CD4-positive, CD25-positive, alpha-beta regulatory T cell (primary cell): ENCODE data around the gene SRRT. TPM values are rescaled to one million over a fixed set of nuclear protein-coding genes. Genes with fewer than 3 reads are reported as not detected.
"Not testable (repeated sequence)": the region's sequence is repeated elsewhere in the genome, so short reads cannot be mapped to it uniquely, and the experiment has no call there.

ENCODE experiments used
- ATAC-seq, 2 donors: fragments of 150-1000 bp; cut with Tn5 transposase; one replicate each; pipeline ENCODE4 v1.10.0; 2021; ENCODE audit warnings: low read depth in 2 of 2, moderate number of reproducible peaks in 2 of 2, moderate library complexity in 1 of 2
- DNase-seq, 3 donors: peaks; one replicate each; pipeline versions ENCODE4 v3.0.0 to v3.0.0-alpha.2; 2012 to 2022; ENCODE audit warnings: mixed read lengths in 1 of 3
- H3K27ac ChIP-seq: one replicate; pipeline ENCODE4 v1.7.0; 2013; ENCODE audit warnings: mild to moderate bottlenecking, low read length; ENCODE audit not compliant: insufficient read depth, poor library complexity, severe bottlenecking
- H3K27me3 ChIP-seq: one replicate; pipeline ENCODE4 v1.7.0; 2013; ENCODE audit warnings: low read length; ENCODE audit not compliant: control insufficient read depth, insufficient read depth
- H3K36me3 ChIP-seq: one replicate; pipeline ENCODE4 v1.7.0; 2013; ENCODE audit warnings: mild to moderate bottlenecking, low read length, moderate library complexity; ENCODE audit not compliant: control insufficient read depth, insufficient read depth
- H3K4me1 ChIP-seq: 2 replicates; pipeline ENCODE4 v1.7.0; 2013; ENCODE audit warnings: mild to moderate bottlenecking, low read length; ENCODE audit not compliant: insufficient read depth, control insufficient read depth, poor library complexity, severe bottlenecking
- H3K4me3 ChIP-seq: one replicate; pipeline ENCODE4 v1.7.0; 2013; ENCODE audit warnings: low read depth, mild to moderate bottlenecking, low read length, moderate library complexity
- H3K9me3 ChIP-seq, 2 experiments: 1 replicate in 1 of 2; 2 replicates in 1 of 2; pipeline ENCODE4 v1.7.0; 2013; ENCODE audit warnings: low read length in 2 of 2, mild to moderate bottlenecking in 1 of 2, moderate library complexity in 1 of 2; ENCODE audit not compliant: control insufficient read depth in 2 of 2
- H3K27ac Mint-ChIP-seq, 3 donors: one replicate each; pipeline ENCODE4 v1.8.0; 2020 to 2022; ENCODE audit warnings: mild to moderate bottlenecking in 3 of 3, mixed read lengths in 3 of 3, moderate library complexity in 2 of 3
- H3K27me3 Mint-ChIP-seq: one replicate; pipeline ENCODE4 v1.8.0; 2022; ENCODE audit warnings: mild to moderate bottlenecking, mixed read lengths
- H3K36me3 Mint-ChIP-seq: one replicate; pipeline ENCODE4 v1.8.0; 2020; ENCODE audit warnings: mixed read lengths
- H3K4me1 Mint-ChIP-seq, 4 donors: one replicate each; pipeline ENCODE4 v1.8.0; 2020 to 2022; ENCODE audit warnings: mixed read lengths in 4 of 4, mild to moderate bottlenecking in 1 of 4
- H3K4me3 Mint-ChIP-seq, 4 donors: one replicate each; pipeline ENCODE4 v1.8.0; 2020 to 2022; ENCODE audit warnings: mild to moderate bottlenecking in 4 of 4, mixed read lengths in 4 of 4, moderate library complexity in 3 of 4
- H3K9me3 Mint-ChIP-seq, 7 donors: one replicate each; pipeline ENCODE4 v1.8.0; 2020 to 2022; ENCODE audit warnings: mixed read lengths in 7 of 7, mild to moderate bottlenecking in 3 of 7, moderate library complexity in 2 of 7
- polyA plus RNA-seq, 4 donors: library from polyadenylated mRNA; unstranded; fragments of 300-500 nt; fragmentation: Illumina TruSeq; gene quantifications; one replicate each; pipeline ENCODE4 v1.2.3, GENCODE V29; 2021
- total RNA-seq: library from RNA; stranded (reverse); gene quantifications from one replicate; pipeline ENCODE4 v1.2.3, GENCODE V29; 2022

SRRT gene
- total and polyA plus RNA-seq, 5 donors from 2014 or later: 31.9 to 234 (median 38.5) TPM

DNA sequence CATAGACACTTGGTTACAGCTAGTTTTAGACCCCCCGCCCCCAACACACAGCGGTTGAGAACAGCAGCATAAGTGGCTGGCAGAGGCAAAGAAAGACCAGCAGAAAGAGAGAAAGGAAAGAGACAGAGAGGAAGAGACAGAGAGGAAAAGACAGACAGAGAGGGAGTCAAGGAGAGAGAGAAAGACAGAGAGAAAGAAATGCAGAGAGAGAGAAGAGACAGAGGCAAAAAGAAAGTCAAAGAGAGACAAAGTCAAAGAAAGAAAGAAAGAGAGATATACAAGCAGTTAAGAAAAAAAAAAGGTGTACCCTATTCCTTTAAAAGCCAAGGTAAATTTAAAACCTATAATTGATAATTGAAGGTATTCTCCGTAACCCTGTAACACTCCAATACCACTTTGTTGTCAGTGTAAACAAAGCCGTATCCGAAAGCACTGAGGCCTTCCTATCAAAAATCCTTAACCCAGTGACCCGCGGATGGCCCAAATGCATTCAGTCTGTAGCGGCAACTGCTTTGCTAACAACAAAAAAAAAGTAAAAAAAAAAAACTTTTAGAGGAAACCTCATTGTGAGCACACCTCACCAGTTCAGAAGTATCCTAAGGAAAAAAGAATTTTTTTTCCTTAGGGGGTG lies 34.3 kb upstream of the SRRT start:
- DNase-seq (no peak), ATAC-seq (no peak)
- Mint-ChIP-seq H3K9me3 (peaks cover 0 to 2% (median 0%) of the 10 kb centered on the region in 7 donors), H3K4me3 (peak overlapping the region in 1 of 4 donors; percentile 36), H3K36me3 (no peaks in the 10 kb centered on the region), H3K4me1 (peaks cover 0 to 12% (median 8%) of the 10 kb centered on the region in 4 donors), H3K27me3 (no peaks in the 10 kb centered on the region), H3K27ac (no peak overlapping the region)
- Histone ChIP-seq H3K9me3 (no peaks in the 10 kb centered on the region), H3K36me3 (no peaks in the 10 kb centered on the region), H3K27ac (no peak overlapping the region), H3K4me1 (no peaks in the 10 kb centered on the region), H3K27me3 (no peaks in the 10 kb centered on the region), H3K4me3 (no peak overlapping the region)

DNA sequence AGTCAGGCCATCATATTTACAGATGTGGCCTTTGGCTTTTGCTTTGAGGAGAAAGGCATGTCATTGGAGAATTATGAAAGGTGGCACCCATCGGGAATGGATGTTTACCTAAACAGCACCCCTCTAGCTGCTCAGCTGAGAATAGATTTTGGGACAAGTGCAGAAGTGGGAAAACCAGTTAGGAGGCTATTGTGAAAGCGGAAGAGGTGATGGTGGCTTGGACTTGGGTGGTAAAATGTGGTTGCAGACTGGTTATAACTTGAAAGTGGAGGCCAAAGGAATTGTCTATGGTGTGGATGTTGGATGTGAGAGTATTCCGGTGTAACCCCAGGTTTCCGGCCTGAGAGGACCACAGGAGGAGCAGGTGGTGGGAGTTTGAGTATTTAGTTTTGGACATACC lies 27.5 kb upstream of the SRRT start:
- Histone ChIP-seq H3K36me3 (no peaks in the 10 kb centered on the region), H3K4me3 (no peak overlapping the region), H3K9me3 (no peaks in the 10 kb centered on the region), H3K27ac (no peak overlapping the region), H3K27me3 (no peaks in the 10 kb centered on the region), H3K4me1 (peaks cover 8% of the 10 kb centered on the region)
- DNase-seq (no peak), ATAC-seq (no peak)
- no peaks in the 10 kb centered on the region for H3K9me3 Mint-ChIP-seq
- H3K4me3 Mint-ChIP-seq: peak overlapping the region in 1 of 4 donors; percentile 80
- no peaks in the 10 kb centered on the region for H3K27me3 Mint-ChIP-seq
- peaks cover 4% of the 10 kb centered on the region for H3K36me3 Mint-ChIP-seq
- H3K27ac Mint-ChIP-seq: peak overlapping the region in 1 of 3 donors; percentile 77
- H3K4me1 Mint-ChIP-seq: peaks cover 0 to 8% (median 5%) of the 10 kb centered on the region in 4 donors

DNA sequence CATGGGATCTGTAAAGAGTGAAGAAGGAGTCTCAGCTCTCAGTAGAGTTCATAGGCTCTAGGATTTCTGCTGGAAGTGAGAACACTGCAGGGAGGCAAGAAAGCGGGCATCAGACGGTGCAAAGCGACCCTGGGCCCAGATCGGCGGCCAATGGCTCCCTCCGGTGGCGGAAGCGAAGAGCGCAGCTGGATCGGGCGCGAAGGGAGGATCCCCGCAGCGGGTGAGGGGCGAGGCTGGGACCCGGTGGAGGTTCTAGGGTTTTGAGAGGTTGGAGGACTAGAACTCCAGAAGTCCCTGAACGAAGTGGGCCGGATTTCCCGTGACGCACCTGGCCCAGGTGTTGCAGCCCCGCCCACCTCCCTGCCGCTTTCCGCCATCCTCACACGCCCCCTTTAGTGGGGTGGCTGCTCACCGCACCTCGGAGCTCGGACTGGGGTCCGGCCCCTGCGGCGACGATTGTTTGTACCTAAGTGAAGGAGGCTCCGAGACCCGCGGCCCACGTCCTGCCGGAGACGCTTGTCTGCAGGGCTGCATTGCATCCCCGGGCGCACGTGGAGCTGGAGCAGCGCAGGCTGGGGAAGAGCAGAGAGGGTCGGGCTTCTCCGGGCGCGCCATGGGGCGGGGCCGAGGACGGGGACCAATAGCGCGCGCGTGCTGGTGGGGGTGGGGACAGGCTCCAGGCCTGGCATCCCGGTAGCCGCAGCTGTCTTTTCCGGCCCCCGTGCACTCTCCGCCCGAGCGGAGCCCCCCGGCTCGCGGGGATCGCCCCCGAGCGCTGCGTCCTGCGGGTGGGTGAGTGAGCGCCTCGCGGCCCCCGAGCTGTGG lies 22.6 kb upstream of the SRRT start, which contains the start of gene SLC12A9:
SLC12A9 (plus strand) TSS at position 666 of the 825 bp plus-strand sequence. CDS start 1,485 bp downstream, outside the sequence.
- Histone ChIP-seq H3K9me3 (no peaks in the 10 kb centered on the region), H3K4me3 (peak within 1 kb of the TSS; percentile 87), H3K27me3 (no peaks in the 10 kb centered on the region), H3K27ac (peak within 1 kb of the TSS; percentile 78), H3K4me1 (peaks cover 25% of the 10 kb centered on the region), H3K36me3 (peaks cover 2% of the 10 kb centered on the region)
- DNase-seq: peak; percentile 81 to 92 (median 85)
- Mint-ChIP-seq H3K36me3 (peaks cover 10% of the 10 kb centered on the region), H3K27me3 (no peaks in the 10 kb centered on the region), H3K4me3 (peak within 1 kb of the TSS; percentile 87 to 94 (median 90)), H3K9me3 (no peaks in the 10 kb centered on the region), H3K27ac (peak within 1 kb of the TSS; percentile 66 to 94 (median 92)), H3K4me1 (peaks cover 0 to 35% (median 17%) of the 10 kb centered on the region in 4 donors)
- peak; percentile 95 to 96 for ATAC-seq

DNA sequence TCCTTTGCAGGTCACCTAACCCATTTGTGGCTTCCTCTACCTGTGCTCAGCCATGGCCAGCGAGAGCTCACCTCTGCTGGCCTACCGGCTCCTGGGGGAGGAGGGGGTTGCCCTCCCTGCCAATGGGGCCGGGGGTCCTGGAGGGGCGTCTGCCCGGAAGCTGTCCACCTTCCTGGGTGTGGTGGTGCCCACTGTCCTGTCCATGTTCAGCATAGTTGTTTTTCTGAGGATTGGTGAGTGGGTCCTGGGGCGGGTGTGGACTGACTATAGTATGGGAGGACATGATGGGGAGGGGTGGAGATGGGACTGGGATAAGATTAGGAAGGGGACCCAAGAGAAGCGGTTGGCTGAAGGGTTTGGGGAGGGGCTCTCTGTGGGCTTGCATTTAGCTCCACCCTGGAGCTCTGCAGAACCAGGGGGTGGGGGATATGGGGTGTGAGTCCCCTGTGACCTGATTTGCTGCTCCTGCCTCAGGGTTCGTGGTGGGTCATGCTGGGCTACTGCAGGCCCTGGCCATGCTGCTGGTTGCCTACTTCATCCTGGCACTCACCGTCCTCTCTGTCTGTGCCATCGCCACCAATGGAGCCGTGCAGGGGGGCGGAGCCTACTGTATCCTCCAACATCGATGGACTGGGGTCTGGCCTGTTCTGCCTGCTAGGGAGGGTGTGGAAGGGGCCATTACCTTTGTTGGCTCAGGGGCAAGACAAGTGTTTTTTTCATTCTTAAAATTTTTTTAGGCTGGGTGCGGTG lies 20.6 kb upstream of the SRRT start:
- DNase-seq (no peak), ATAC-seq (no peak)
- Histone ChIP-seq H3K9me3 (no peaks in the 10 kb centered on the region), H3K36me3 (peaks cover 10% of the 10 kb centered on the region), H3K4me1 (peaks cover 25% of the 10 kb centered on the region), H3K4me3 (no peak overlapping the region), H3K27me3 (no peaks in the 10 kb centered on the region), H3K27ac (no peak overlapping the region)
- no peaks in the 10 kb centered on the region for H3K27me3 Mint-ChIP-seq
- peak overlapping the region; percentile 27 to 94 (median 88) for H3K4me3 Mint-ChIP-seq
- no peaks in the 10 kb centered on the region for H3K9me3 Mint-ChIP-seq
- peak overlapping the region in 1 of 3 donors; percentile 65 for H3K27ac Mint-ChIP-seq
- H3K36me3 Mint-ChIP-seq: peaks cover 14% of the 10 kb centered on the region
- peaks cover 0 to 34% (median 17%) of the 10 kb centered on the region in 4 donors for H3K4me1 Mint-ChIP-seq

DNA sequence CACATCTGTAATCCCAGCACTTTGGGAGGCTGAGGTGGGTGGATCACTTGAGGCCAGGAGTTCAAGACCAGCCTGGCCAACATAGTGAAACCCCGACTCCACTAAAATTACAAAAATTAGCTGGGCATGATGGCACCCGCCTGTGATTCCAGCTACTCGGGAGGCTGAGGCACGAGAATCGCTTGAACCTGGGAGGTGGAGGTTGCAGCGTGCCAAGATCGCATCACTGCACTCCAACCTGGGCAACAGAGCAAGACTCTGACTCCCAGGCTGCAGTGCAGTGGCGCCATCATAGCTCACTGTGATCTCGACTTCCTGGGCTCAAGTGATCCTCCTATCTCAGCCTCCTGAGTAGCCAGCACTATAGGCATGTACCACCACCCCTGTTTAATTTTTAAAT lies 20.0 kb upstream of the SRRT start:
- Mint-ChIP-seq H3K4me3 (peak overlapping the region in 2 of 4 donors; percentile 33 to 87), H3K4me1 (peaks cover 0 to 34% (median 17%) of the 10 kb centered on the region in 4 donors), H3K36me3 (peaks cover 20% of the 10 kb centered on the region), H3K27ac (peak overlapping the region in 1 of 3 donors; percentile 26)
- DNase-seq, ATAC-seq, H3K27ac ChIP-seq, H3K27me3 ChIP-seq, H3K9me3 ChIP-seq, H3K27me3 Mint-ChIP-seq, H3K4me3 ChIP-seq, H3K9me3 Mint-ChIP-seq: not testable (repeated sequence)
- Histone ChIP-seq H3K4me1 (peaks cover 25% of the 10 kb centered on the region), H3K36me3 (peaks cover 15% of the 10 kb centered on the region)

DNA sequence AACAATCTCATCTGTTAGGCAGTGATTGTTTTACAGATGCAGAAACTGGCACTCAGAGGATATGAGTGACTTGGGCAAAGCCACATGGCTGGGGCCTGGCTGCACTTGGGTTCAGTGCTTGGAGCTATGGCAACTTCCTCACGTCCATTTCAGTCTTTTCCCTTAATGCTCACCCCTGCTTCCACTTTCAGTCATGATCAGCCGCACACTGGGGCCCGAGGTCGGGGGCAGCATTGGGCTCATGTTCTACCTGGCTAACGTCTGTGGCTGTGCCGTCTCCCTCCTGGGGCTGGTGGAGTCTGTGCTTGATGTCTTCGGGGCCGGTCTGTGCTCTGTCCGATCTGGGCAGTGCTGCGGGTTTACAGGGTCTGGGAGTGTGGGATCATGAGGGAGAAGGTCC lies 19.4 kb upstream of the SRRT start:
- Histone ChIP-seq H3K27ac (no peak overlapping the region), H3K36me3 (peaks cover 21% of the 10 kb centered on the region), H3K4me3 (no peak overlapping the region), H3K9me3 (no peaks in the 10 kb centered on the region), H3K27me3 (no peaks in the 10 kb centered on the region), H3K4me1 (peaks cover 25% of the 10 kb centered on the region)
- Mint-ChIP-seq H3K4me3 (peak overlapping the region in 3 of 4 donors; percentile 17 to 87 (median 36)), H3K9me3 (no peaks in the 10 kb centered on the region), H3K27me3 (no peaks in the 10 kb centered on the region), H3K4me1 (peaks cover 0 to 34% (median 17%) of the 10 kb centered on the region in 4 donors), H3K36me3 (peaks cover 25% of the 10 kb centered on the region), H3K27ac (peak overlapping the region in 1 of 3 donors; percentile 57)
- no peak for ATAC-seq
- DNase-seq: no peak

DNA sequence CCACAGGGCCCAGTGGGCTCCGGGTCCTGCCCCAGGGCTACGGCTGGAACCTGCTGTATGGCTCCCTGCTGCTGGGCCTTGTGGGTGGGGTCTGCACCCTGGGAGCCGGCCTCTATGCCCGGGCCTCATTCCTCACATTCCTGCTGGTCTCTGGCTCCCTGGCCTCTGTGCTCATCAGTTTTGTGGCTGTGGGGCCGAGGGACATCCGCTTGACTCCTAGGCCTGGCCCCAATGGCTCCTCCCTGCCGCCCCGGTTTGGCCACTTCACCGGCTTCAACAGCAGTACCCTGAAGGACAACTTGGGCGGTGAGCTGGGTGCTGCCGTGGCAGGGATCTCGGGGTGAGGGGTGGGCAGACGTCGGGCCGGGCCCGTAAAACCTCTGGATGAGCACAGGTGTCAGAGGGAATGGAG lies 18.0 kb upstream of the SRRT start:
- Mint-ChIP-seq H3K36me3 (peaks cover 30% of the 10 kb centered on the region), H3K27ac (no peak overlapping the region)
- H3K27ac ChIP-seq: no peak overlapping the region

More for the DNA sequence above, 18.0 kb upstream of the SRRT start:
- H3K27me3 Mint-ChIP-seq: no peaks in the 10 kb centered on the region
- Histone ChIP-seq H3K9me3 (no peaks in the 10 kb centered on the region), H3K36me3 (peaks cover 27% of the 10 kb centered on the region), H3K27me3 (no peaks in the 10 kb centered on the region), H3K4me1 (peaks cover 21% of the 10 kb centered on the region), H3K4me3 (no peak overlapping the region)
- peaks cover 0 to 33% (median 15%) of the 10 kb centered on the region in 4 donors for H3K4me1 Mint-ChIP-seq
- H3K4me3 Mint-ChIP-seq: peak overlapping the region in 1 of 4 donors; percentile 65
- no peak for ATAC-seq
- DNase-seq: no peak
- H3K9me3 Mint-ChIP-seq: no peaks in the 10 kb centered on the region
